Keratinocyte (primary cell): ENCODE results near the gene UTP4. TPM values are rescaled to one million over a fixed set of nuclear protein-coding genes. Genes with fewer than 3 reads are reported as not detected.

ENCODE experiments used
- DNase-seq: peaks from one replicate; pipeline ENCODE4 v3.0.0-alpha.2; 2011; ENCODE audit warnings: low read depth, missing footprints, low spot score
- FAIRE-seq: peaks from 2 replicates; lab custom pipeline; 2011; peaks lifted over from hg19 to GRCh38; lab: Jason Lieb, UNC
- H2AFZ ChIP-seq: 2 replicates; pipeline ENCODE4 v1.6.0; 2012; ENCODE audit warnings: low read length, control low read depth, inconsistent platforms; ENCODE audit not compliant: control insufficient read depth
- H3K27ac ChIP-seq: 2 replicates; pipeline ENCODE4 v1.5.1; 2011; ENCODE audit warnings: low read length; ENCODE audit not compliant: control insufficient read depth, insufficient read depth
- H3K27me3 ChIP-seq: 3 replicates; pipeline ENCODE4 v1.6.0; 2011; ENCODE audit warnings: low read length; ENCODE audit not compliant: control insufficient read depth, insufficient read depth; ENCODE audit errors: extremely low read depth
- H3K36me3 ChIP-seq, 2 experiments: 2 replicates in 1 of 2; 3 replicates in 1 of 2; pipeline ENCODE4 v1.5.1; 2011; ENCODE audit warnings: low read length in 2 of 2, mild to moderate bottlenecking in 1 of 2; ENCODE audit not compliant: control insufficient read depth in 2 of 2, insufficient read depth in 2 of 2; ENCODE audit errors: extremely low read depth in 1 of 2
- H3K4me1 ChIP-seq: 3 replicates; pipeline ENCODE4 v1.5.1; 2011; ENCODE audit warnings: low read length; ENCODE audit not compliant: control insufficient read depth, insufficient read depth; ENCODE audit errors: extremely low read depth
- H3K4me2 ChIP-seq: 3 replicates; pipeline ENCODE4 v1.6.0; 2011; ENCODE audit warnings: low read depth, low read length; ENCODE audit not compliant: control insufficient read depth, insufficient read depth; ENCODE audit errors: extremely low read depth
- H3K4me3 ChIP-seq, 3 experiments: fragments of 200-600 bp in 1 of 3; sonication (generic) in 1 of 3; 2 replicates in 2 of 3; 3 replicates in 1 of 3; pipeline ENCODE4 v1.5.1; 2011 to 2016; ENCODE audit warnings: low read length in 3 of 3, mild to moderate bottlenecking in 3 of 3, control low read depth in 2 of 3, inconsistent platforms in 1 of 3, low read depth in 1 of 3, mixed read lengths in 1 of 3, mixed run types in 1 of 3, moderate library complexity in 1 of 3; ENCODE audit not compliant: control insufficient read depth in 2 of 3, insufficient read depth in 2 of 3; ENCODE audit errors: extremely low read depth in 1 of 3
- H3K79me2 ChIP-seq: 2 replicates; pipeline ENCODE4 v1.6.0; 2012; ENCODE audit warnings: low read length; ENCODE audit not compliant: control insufficient read depth, insufficient read depth
- H3K9ac ChIP-seq: 3 replicates; pipeline ENCODE4 v1.6.0; 2011; ENCODE audit warnings: low read length; ENCODE audit not compliant: control insufficient read depth, insufficient read depth; ENCODE audit errors: extremely low read depth
- H3K9me1 ChIP-seq: 3 replicates; pipeline ENCODE4 v1.6.0; 2011; ENCODE audit warnings: low read length; ENCODE audit not compliant: control insufficient read depth, insufficient read depth; ENCODE audit errors: extremely low read depth
- H3K9me3 ChIP-seq: 2 replicates; pipeline ENCODE4 v1.5.1; 2012; ENCODE audit warnings: low read depth, low read length; ENCODE audit not compliant: control insufficient read depth
- H4K20me1 ChIP-seq: 3 replicates; pipeline ENCODE4 v1.6.0; 2011; ENCODE audit warnings: low read length; ENCODE audit not compliant: control insufficient read depth, insufficient read depth; ENCODE audit errors: extremely low read depth
- EZH2 ChIP-seq: IDR thresholded peaks from one replicate; pipeline ENCODE4 v1.6.1; 2012; ENCODE audit warnings: inconsistent platforms, mild to moderate bottlenecking, low read length, moderate library complexity
- dilution Hi-C: fragments of 300-500 bp; cut with MboI; formaldehyde crosslinking; loops from one replicate; pipeline ENCODE4 v1.7.0; 2020; ENCODE audit warnings: low sequenced_read_pairs; ENCODE audit not compliant: extremely low pct_ligation_motif_present
- polyA plus RNA-seq, 5 experiments: library from polyadenylated mRNA; depleted of rRNA in 3 of 5; stranded (reverse) in 3 of 5; stranded (forward) in 1 of 5; unstranded in 1 of 5; fragments of >200 nt; gene quantifications; 1 replicate in 1 of 5; 2 replicates in 3 of 5; 3 replicates in 1 of 5; pipeline versions ENCODE4 v1.2.1 to v1.2.3, GENCODE V29; 2011 to 2012; ENCODE audit warnings: missing spikeins in 2 of 5, low read depth in 1 of 5, low replicate concordance in 1 of 5
- TF ChIP-seq, protein P1 (sequence below), 3 experiments: IDR thresholded peaks in 1 of 3; conservative IDR thresholded peaks in 1 of 3; optimal IDR thresholded peaks in 1 of 3; 2 replicates in 2 of 3; 3 replicates in 1 of 3; pipeline versions ENCODE3 to v1.5.1; 2011; ENCODE audit warnings: low read length in 3 of 3, mild to moderate bottlenecking in 3 of 3, moderate library complexity in 2 of 3, control low read depth in 1 of 3, inconsistent platforms in 1 of 3; ENCODE audit not compliant: insufficient read depth in 2 of 3; ENCODE audit errors: extremely low read depth in 1 of 3

Gene UTP4
- polyA plus RNA-seq, 1 donor (not counting 4 experiments of a cell fraction or from before 2014, with no cell fraction given) = 106 TPM

DNA sequence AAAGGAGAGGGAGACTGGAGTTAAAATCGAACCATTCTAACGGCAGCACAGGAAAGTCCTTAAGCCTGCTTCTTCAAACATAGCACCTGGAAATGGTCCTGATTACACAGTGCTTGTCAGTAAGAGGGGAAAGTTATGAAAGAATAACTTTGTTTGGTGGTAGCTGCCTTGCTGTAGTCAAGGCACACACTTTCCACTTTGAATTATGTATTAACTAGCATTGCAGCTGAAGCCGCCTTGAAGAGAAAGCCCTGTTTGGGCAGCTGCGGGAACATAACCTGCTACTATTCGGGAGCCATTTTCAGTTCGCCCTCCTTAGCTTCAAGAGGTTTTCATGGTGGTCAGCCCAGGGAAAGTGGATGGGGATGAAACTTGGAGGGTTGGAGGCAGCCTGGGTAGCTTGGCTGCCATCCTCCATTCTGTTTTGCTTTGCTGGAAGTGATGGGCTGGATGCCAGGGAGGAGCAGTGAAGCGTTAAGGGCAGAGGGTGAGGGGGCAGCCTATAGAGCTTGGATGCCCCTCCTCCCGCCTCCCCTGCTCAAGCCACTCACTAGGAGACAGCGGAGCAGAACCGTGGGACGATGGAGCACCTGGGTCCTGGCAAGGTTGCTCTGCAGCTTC is 32.3 kb upstream of the UTP4 start:
- no peak overlapping the region for H3K4me3 ChIP-seq
- FAIRE-seq = no peak

DNA sequence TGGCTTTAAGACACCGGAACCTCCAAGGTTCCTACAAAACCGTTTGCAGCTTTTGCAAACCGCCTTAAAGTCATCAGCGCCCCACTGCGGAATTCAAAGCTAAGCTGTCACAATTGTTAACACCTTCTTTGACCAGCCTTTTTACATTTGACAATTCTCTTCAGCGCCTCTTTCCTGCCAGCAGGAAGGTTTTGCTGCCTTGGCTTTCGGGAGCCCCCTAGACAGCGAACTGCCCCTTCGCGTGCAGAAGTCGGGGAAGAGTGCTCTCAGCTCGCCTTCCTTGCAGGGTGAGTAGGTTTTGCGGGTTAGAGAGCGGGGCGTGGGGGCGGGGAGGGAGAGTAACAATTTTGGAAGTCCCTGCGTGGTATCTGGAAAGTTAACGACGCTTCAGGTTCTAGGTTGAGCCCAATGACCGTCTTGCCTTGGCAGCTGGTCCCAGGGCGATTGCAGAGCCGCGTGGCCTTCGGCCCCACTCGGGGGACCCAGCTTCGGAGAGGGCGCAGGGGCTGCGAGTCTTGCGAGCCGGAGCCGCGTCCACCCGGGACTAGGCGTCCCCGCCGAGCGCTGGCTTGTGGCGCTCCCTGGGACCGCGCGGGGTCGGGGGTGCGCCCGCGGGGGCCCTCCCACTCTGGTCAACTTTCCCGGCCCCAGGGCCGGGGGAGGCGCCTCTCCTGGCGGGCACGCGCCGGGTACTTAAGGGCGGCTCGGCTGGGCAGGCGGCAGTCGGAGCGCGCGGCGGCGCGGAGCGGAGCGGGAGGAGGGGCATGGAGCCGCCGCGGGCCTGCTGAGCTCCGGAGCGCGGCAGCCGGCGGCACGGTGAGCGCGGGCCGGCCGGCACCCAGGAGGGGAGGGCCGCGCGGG is 26.7 kb upstream of the UTP4 start, which contains the start of gene HAS3:
TSS of gene HAS3 (plus strand) at position 153 of the 861 bp plus-strand sequence. CDS start 3,743 bp downstream, outside the sequence.
- Histone ChIP-seq H3K27ac (peak within 1 kb of the TSS; percentile 63), H3K36me3 (peaks cover 16 to 18% of the 10 kb centered on the region in 2 experiments), H2AFZ (peak within 1 kb of the TSS; percentile 70), H3K4me3 (peak within 1 kb of the TSS; percentile 82 to 97 (median 86)), H3K79me2 (peaks cover 46% of the 10 kb centered on the region), H4K20me1 (peaks cover 8% of the 10 kb centered on the region), H3K27me3 (no peaks in the 10 kb centered on the region), H3K4me1 (peaks cover 38% of the 10 kb centered on the region), H3K9me3 (no peaks in the 10 kb centered on the region), H3K9ac (peak within 1 kb of the TSS; percentile 83), H3K9me1 (no peaks in the 10 kb centered on the region), H3K4me2 (peak within 1 kb of the TSS; percentile 91)
- dilution Hi-C loops = no loop called here
- FAIRE-seq = peak; percentile 93
- no peak for TF ChIP-seq EZH2
- TF ChIP-seq, protein P1, sequence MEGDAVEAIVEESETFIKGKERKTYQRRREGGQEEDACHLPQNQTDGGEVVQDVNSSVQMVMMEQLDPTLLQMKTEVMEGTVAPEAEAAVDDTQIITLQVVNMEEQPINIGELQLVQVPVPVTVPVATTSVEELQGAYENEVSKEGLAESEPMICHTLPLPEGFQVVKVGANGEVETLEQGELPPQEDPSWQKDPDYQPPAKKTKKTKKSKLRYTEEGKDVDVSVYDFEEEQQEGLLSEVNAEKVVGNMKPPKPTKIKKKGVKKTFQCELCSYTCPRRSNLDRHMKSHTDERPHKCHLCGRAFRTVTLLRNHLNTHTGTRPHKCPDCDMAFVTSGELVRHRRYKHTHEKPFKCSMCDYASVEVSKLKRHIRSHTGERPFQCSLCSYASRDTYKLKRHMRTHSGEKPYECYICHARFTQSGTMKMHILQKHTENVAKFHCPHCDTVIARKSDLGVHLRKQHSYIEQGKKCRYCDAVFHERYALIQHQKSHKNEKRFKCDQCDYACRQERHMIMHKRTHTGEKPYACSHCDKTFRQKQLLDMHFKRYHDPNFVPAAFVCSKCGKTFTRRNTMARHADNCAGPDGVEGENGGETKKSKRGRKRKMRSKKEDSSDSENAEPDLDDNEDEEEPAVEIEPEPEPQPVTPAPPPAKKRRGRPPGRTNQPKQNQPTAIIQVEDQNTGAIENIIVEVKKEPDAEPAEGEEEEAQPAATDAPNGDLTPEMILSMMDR (optimal IDR thresholded peaks at IDR 0.05 in 1 of 3, IDR thresholded peaks at IDR 0.05 in 1 of 3, conservative IDR thresholded peaks at IDR 0.05 in 1 of 3; ENCODE audit: extremely low read depth in 1 of 3, insufficient read depth in 2 of 3, low read length in 3 of 3) = peak; percentile 63 to 71 (median 68)
- DNase-seq = no peak

More for the DNA sequence above, 32.3 kb upstream of the UTP4 start:
- Histone ChIP-seq H3K4me2 (peak overlapping the region; percentile 58), H3K9ac (no peak overlapping the region), H3K9me1 (no peaks in the 10 kb centered on the region), H3K4me1 (peaks cover 35% of the 10 kb centered on the region), H3K27ac (no peak overlapping the region), H3K27me3 (no peaks in the 10 kb centered on the region), H3K79me2 (no peaks in the 10 kb centered on the region), H3K36me3 (no peaks in the 10 kb centered on the region), H4K20me1 (no peaks in the 10 kb centered on the region), H3K9me3 (no peaks in the 10 kb centered on the region), H2AFZ (peak overlapping the region; percentile 54)
- dilution Hi-C loops = no loop called here
- DNase-seq = no peak
- no peak for TF ChIP-seq EZH2
- TF ChIP-seq, protein P1 (optimal IDR thresholded peaks at IDR 0.05 in 1 of 3, IDR thresholded peaks at IDR 0.05 in 1 of 3, conservative IDR thresholded peaks at IDR 0.05 in 1 of 3; ENCODE audit: extremely low read depth in 1 of 3, insufficient read depth in 2 of 3, low read length in 3 of 3) = no peak
